ENCODE data around the gene B3GLCT. TPM values are rescaled to one million over a fixed set of nuclear protein-coding genes. Genes with fewer than 3 reads are reported as not detected.

The B3GLCT gene
- total and polyA plus RNA-seq, 10 donors = 2.0 to 9.2 (median 5.5) TPM

GRCh38 chr13:31179241-31179640 is 20.5 kb upstream of the B3GLCT start:
- no peaks in the 10 kb centered on the region for H3K27me3 ChIP-seq (replicated peaks in 1 of 7)
- H3K4me3 ChIP-seq = no peak overlapping the region
- intact Hi-C loops (cut with DNase I; ENCODE audit: low total_unique reads) = no loop called here
- TF ChIP-seq POLR2AphosphoS5 (IDR thresholded peaks at IDR 0.05) = no peak
- no peak for TF ChIP-seq POLR2A (IDR thresholded peaks at IDR 0.05)
- TF ChIP-seq CTCF (IDR thresholded peaks at IDR 0.05 in 8 of 11, conservative IDR thresholded peaks at IDR 0.05 in 3 of 11) = no peak
- DNase-seq = no peak
- no peaks in the 10 kb centered on the region for H3K36me3 ChIP-seq
- peaks cover 0 to 7% (median 0%) of the 10 kb centered on the region in 8 donors for H3K9me3 ChIP-seq
- no peak overlapping the region for H3K27ac ChIP-seq
- H3K4me1 ChIP-seq = no peaks in the 10 kb centered on the region
- WGBS, 5 donors = 86 to 94% (median 92%) methylated on average over 8 of the region's 8 CpGs

GRCh38 chr13:31179754-31180153 is 20.0 kb upstream of the B3GLCT start:
- WGBS, 5 donors = 59 to 81% (median 67%) methylated on average over 5 of the region's 5 CpGs
- intact Hi-C loops (cut with DNase I; ENCODE audit: low total_unique reads) = no loop called here
- Histone ChIP-seq H3K27me3 (replicated peaks in 1 of 7) (no peaks in the 10 kb centered on the region), H3K27ac (no peak overlapping the region), H3K4me1 (no peaks in the 10 kb centered on the region), H3K9me3 (peaks cover 0 to 7% (median 0%) of the 10 kb centered on the region in 8 donors), H3K36me3 (no peaks in the 10 kb centered on the region), H3K4me3 (no peak overlapping the region)
- TF ChIP-seq POLR2AphosphoS5 (IDR thresholded peaks at IDR 0.05) (no peak), POLR2A (IDR thresholded peaks at IDR 0.05) (no peak), CTCF (IDR thresholded peaks at IDR 0.05 in 8 of 11, conservative IDR thresholded peaks at IDR 0.05 in 3 of 11) (no peak)
- DNase-seq = no peak

GRCh38 chr13:31182987-31183386 is 16.8 kb upstream of the B3GLCT start:
- Histone ChIP-seq H3K27ac (no peak overlapping the region), H3K36me3 (no peaks in the 10 kb centered on the region), H3K27me3 (replicated peaks in 1 of 7) (no peaks in the 10 kb centered on the region), H3K9me3 (peaks cover 0 to under 1% (median 0%) of the 10 kb centered on the region in 8 donors), H3K4me3 (no peak overlapping the region), H3K4me1 (no peaks in the 10 kb centered on the region)
- intact Hi-C loops (cut with DNase I; ENCODE audit: low total_unique reads) = no loop called here
- WGBS, 5 donors = 70 to 96% (median 94%) methylated on average over 2 to 26 of the region's 26 CpGs
- DNase-seq = no peak
- TF ChIP-seq CTCF (IDR thresholded peaks at IDR 0.05 in 8 of 11, conservative IDR thresholded peaks at IDR 0.05 in 3 of 11) (no peak), POLR2AphosphoS5 (IDR thresholded peaks at IDR 0.05) (no peak), POLR2A (IDR thresholded peaks at IDR 0.05) (no peak)

- WGBS, 5 donors = 71 to 93% (median 83%) methylated on average over 6 of the region's 6 CpGs
- no peak for DNase-seq
These were observed 15.3 kb upstream of the B3GLCT start for GRCh38 chr13:31184451-31184850.

More at GRCh38 chr13:31184451-31184850, 15.3 kb upstream of the B3GLCT start:
- no peaks in the 10 kb centered on the region for H3K4me1 ChIP-seq
- H3K9me3 ChIP-seq = no peaks in the 10 kb centered on the region
- TF ChIP-seq POLR2A (IDR thresholded peaks at IDR 0.05) = no peak
- no peak for TF ChIP-seq POLR2AphosphoS5 (IDR thresholded peaks at IDR 0.05)
- TF ChIP-seq CTCF (IDR thresholded peaks at IDR 0.05 in 8 of 11, conservative IDR thresholded peaks at IDR 0.05 in 3 of 11) = no peak
- H3K27ac ChIP-seq = no peak overlapping the region
- no peaks in the 10 kb centered on the region for H3K27me3 ChIP-seq (replicated peaks in 1 of 7)
- no peaks in the 10 kb centered on the region for H3K36me3 ChIP-seq
- intact Hi-C loops (cut with DNase I; ENCODE audit: low total_unique reads) = no loop called here
- H3K4me3 ChIP-seq = no peak overlapping the region

All from spleen (tissue), 11 donors.